ENCODE results near the gene ZNF394.

DNA sequence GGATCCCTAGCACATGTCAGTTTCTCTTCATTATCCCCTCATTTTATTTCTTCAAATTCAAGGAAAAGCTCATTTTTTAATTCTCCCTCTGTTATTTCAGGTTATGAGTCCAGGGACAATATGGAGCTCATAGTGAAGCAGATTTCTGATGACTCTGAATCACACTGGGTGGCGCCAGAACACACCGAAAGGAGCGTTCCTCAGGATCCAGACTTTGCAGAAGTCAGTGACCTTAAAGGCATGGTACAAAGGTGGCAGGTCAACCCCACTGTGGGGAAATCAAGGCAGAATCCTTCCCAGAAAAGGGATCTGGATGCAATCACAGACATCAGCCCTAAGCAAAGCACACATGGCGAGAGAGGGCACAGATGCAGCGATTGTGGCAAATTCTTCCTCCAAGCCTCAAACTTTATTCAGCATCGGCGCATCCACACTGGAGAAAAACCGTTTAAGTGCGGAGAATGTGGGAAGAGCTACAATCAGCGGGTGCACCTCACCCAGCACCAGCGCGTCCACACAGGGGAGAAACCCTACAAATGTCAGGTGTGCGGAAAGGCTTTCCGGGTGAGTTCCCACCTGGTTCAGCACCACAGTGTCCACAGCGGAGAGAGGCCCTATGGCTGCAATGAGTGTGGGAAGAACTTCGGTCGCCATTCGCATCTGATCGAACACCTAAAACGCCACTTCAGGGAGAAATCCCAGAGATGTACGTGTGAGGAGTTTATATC is 25.8 kb upstream of the ZNF394 start:
- no peak for TF ChIP-seq BACH2 (CRISPR knock-in tag; IDR thresholded peaks at IDR 0.05; ENCODE audit: borderline replicate concordance)
- TF ChIP-seq ZC3H10 (CRISPR knock-in tag; IDR thresholded peaks at IDR 0.05): no peak
- TF ChIP-seq, protein P1, sequence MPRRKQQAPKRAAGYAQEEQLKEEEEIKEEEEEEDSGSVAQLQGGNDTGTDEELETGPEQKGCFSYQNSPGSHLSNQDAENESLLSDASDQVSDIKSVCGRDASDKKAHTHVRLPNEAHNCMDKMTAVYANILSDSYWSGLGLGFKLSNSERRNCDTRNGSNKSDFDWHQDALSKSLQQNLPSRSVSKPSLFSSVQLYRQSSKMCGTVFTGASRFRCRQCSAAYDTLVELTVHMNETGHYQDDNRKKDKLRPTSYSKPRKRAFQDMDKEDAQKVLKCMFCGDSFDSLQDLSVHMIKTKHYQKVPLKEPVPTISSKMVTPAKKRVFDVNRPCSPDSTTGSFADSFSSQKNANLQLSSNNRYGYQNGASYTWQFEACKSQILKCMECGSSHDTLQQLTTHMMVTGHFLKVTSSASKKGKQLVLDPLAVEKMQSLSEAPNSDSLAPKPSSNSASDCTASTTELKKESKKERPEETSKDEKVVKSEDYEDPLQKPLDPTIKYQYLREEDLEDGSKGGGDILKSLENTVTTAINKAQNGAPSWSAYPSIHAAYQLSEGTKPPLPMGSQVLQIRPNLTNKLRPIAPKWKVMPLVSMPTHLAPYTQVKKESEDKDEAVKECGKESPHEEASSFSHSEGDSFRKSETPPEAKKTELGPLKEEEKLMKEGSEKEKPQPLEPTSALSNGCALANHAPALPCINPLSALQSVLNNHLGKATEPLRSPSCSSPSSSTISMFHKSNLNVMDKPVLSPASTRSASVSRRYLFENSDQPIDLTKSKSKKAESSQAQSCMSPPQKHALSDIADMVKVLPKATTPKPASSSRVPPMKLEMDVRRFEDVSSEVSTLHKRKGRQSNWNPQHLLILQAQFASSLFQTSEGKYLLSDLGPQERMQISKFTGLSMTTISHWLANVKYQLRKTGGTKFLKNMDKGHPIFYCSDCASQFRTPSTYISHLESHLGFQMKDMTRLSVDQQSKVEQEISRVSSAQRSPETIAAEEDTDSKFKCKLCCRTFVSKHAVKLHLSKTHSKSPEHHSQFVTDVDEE (CRISPR knock-in tag; IDR thresholded peaks at IDR 0.05): no peak
- TF ChIP-seq, protein P2, sequence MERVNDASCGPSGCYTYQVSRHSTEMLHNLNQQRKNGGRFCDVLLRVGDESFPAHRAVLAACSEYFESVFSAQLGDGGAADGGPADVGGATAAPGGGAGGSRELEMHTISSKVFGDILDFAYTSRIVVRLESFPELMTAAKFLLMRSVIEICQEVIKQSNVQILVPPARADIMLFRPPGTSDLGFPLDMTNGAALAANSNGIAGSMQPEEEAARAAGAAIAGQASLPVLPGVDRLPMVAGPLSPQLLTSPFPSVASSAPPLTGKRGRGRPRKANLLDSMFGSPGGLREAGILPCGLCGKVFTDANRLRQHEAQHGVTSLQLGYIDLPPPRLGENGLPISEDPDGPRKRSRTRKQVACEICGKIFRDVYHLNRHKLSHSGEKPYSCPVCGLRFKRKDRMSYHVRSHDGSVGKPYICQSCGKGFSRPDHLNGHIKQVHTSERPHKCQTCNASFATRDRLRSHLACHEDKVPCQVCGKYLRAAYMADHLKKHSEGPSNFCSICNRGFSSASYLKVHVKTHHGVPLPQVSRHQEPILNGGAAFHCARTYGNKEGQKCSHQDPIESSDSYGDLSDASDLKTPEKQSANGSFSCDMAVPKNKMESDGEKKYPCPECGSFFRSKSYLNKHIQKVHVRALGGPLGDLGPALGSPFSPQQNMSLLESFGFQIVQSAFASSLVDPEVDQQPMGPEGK (CRISPR knock-in tag; IDR thresholded peaks at IDR 0.05; ENCODE audit: borderline replicate concordance): no peak
- no peak for TF ChIP-seq ZNF70 (CRISPR knock-in tag; IDR thresholded peaks at IDR 0.05)
- no peak for TF ChIP-seq ZFP30 (CRISPR knock-in tag; IDR thresholded peaks at IDR 0.05)
- TF ChIP-seq ARNTL (CRISPR knock-in tag; IDR thresholded peaks at IDR 0.05; ENCODE audit: borderline replicate concordance, low read depth): no peak
- TF ChIP-seq, protein P3, sequence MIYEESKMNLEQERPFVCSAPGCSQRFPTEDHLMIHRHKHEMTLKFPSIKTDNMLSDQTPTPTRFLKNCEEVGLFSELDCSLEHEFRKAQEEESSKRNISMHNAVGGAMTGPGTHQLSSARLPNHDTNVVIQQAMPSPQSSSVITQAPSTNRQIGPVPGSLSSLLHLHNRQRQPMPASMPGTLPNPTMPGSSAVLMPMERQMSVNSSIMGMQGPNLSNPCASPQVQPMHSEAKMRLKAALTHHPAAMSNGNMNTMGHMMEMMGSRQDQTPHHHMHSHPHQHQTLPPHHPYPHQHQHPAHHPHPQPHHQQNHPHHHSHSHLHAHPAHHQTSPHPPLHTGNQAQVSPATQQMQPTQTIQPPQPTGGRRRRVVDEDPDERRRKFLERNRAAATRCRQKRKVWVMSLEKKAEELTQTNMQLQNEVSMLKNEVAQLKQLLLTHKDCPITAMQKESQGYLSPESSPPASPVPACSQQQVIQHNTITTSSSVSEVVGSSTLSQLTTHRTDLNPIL (CRISPR knock-in tag; IDR thresholded peaks at IDR 0.05; ENCODE audit: low read depth): no peak
- TF ChIP-seq ZFP3 (CRISPR knock-in tag; IDR thresholded peaks at IDR 0.05): no peak

All from SK-N-SH treated with all-trans-retinoic acid at 6 μM for 48 hours (cell line).